Breast epithelium (tissue), 4 donors: Measurements from ENCODE around the gene RBBP9. TPM values are rescaled to one million over a fixed set of nuclear protein-coding genes. Genes with fewer than 3 reads are reported as not detected.

Experiments used
- DNase-seq, 2 donors: peaks; one replicate each; pipeline ENCODE4 v3.0.0-alpha.2; 2019; ENCODE audit warnings: low spot score in 2 of 2
- H3K27ac ChIP-seq, 2 donors: fragments of 200-600 bp; sonication (generic) in 1 of 2; one replicate each; pipeline ENCODE4 v1.5.1; 2016 to 2019; ENCODE audit warnings: mild to moderate bottlenecking in 1 of 2
- H3K27me3 ChIP-seq, 2 donors: fragments of 200-600 bp; sonication (generic) in 1 of 2; one replicate each; pipeline versions ENCODE4 v1.5.1 to v1.6.0; 2017 to 2019; ENCODE audit warnings: control low read depth in 1 of 2, mild to moderate bottlenecking in 1 of 2
- H3K36me3 ChIP-seq: fragments of 200-600 bp; one replicate; pipeline ENCODE4 v1.5.1; 2019
- H3K4me1 ChIP-seq, 2 donors: fragments of 200-600 bp; sonication (generic); one replicate each; pipeline ENCODE4 v1.5.1; 2016 to 2019; ENCODE audit warnings: control low read depth in 1 of 2
- H3K4me3 ChIP-seq, 3 donors: fragments of 200-600 bp; sonication (generic); 1 replicate in 2 of 3; 2 replicates in 1 of 3; pipeline ENCODE4 v1.5.1; 2016 to 2019; ENCODE audit warnings: mild to moderate bottlenecking in 3 of 3, moderate library complexity in 2 of 3
- H3K9me3 ChIP-seq, 2 donors: fragments of 200-600 bp; sonication (generic) in 1 of 2; one replicate each; pipeline ENCODE4 v1.5.1; 2016 to 2019; ENCODE audit warnings: control low read depth in 1 of 2
- POLR2A ChIP-seq: fragments of 450-650 bp; IDR thresholded peaks from one replicate; pipeline ENCODE4 v1.6.1; 2016; ENCODE audit warnings: antibody characterized with exemption, mild to moderate bottlenecking, moderate library complexity
- POLR2AphosphoS5 ChIP-seq, 3 donors: sonication (generic); formaldehyde crosslinking; IDR thresholded peaks; one replicate each; pipeline ENCODE4 v1.6.1; 2017; ENCODE audit warnings: antibody characterized with exemption in 3 of 3
- intact Hi-C: fragments of 100-400 bp; cut with DNase I; formaldehyde crosslinking; loops from one replicate; pipeline ENCODE4 v1.15.1; 2023; ENCODE audit warnings: low total_unique reads
- total RNA-seq, 3 donors: library from RNA; depleted of rRNA; stranded (reverse); fragments of >200 nt; gene quantifications; one replicate each; pipeline ENCODE4 v1.1.0, GENCODE V29; 2016
- TF ChIP-seq, protein P1 (sequence below), 3 donors: fragments of 450-650 bp; IDR thresholded peaks; one replicate each; pipeline ENCODE4 v1.5.1; 2016 to 2017; ENCODE audit warnings: antibody characterized with exemption in 3 of 3, mild to moderate bottlenecking in 3 of 3, moderate library complexity in 3 of 3

RBBP9 gene
- total RNA-seq, 3 donors from 2014 or later: 16.3 to 24.4 (median 17.7) TPM

DNA sequence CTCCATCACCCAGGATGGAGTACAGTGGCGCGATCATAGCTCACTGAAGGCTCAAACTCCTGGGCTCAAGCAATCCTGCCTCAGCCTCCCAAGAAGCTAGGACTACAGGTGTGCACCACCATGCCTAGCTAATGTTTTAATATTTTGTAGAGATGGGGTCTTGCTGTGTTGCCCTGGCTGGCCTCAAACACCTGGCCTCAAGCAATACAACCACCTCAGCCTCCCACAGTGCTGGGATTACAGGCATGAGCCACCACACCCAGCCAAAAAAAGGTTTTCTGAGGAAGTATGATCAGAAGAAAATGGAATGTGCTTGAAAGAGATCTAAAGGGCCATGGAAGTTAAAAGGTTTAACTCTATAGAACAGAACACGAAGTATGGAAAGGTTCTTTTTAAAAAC is 8.7 kb downstream of the RBBP9 start:
- intact Hi-C loops: no loop called here
- Histone ChIP-seq H3K9me3 (no peaks in the 10 kb centered on the region), H3K4me3 (no peak overlapping the region), H3K27me3 (no peaks in the 10 kb centered on the region), H3K36me3 (peaks cover 6% of the 10 kb centered on the region), H3K27ac (no peak overlapping the region), H3K4me1 (no peaks in the 10 kb centered on the region)
- DNase-seq: no peak
- no peak for TF ChIP-seq POLR2A
- no peak for TF ChIP-seq POLR2AphosphoS5 (IDR thresholded peaks at IDR 0.05)
- TF ChIP-seq, protein P1, sequence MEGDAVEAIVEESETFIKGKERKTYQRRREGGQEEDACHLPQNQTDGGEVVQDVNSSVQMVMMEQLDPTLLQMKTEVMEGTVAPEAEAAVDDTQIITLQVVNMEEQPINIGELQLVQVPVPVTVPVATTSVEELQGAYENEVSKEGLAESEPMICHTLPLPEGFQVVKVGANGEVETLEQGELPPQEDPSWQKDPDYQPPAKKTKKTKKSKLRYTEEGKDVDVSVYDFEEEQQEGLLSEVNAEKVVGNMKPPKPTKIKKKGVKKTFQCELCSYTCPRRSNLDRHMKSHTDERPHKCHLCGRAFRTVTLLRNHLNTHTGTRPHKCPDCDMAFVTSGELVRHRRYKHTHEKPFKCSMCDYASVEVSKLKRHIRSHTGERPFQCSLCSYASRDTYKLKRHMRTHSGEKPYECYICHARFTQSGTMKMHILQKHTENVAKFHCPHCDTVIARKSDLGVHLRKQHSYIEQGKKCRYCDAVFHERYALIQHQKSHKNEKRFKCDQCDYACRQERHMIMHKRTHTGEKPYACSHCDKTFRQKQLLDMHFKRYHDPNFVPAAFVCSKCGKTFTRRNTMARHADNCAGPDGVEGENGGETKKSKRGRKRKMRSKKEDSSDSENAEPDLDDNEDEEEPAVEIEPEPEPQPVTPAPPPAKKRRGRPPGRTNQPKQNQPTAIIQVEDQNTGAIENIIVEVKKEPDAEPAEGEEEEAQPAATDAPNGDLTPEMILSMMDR (IDR thresholded peaks at IDR 0.05): no peak

- intact Hi-C loops: no loop called here
- DNase-seq: no peak
- no peaks in the 10 kb centered on the region for H3K4me1 ChIP-seq
- no peaks in the 10 kb centered on the region for H3K36me3 ChIP-seq
- no peaks in the 10 kb centered on the region for H3K9me3 ChIP-seq
- no peaks in the 10 kb centered on the region for H3K27me3 ChIP-seq
- no peak overlapping the region for H3K4me3 ChIP-seq
- no peak overlapping the region for H3K27ac ChIP-seq
- TF ChIP-seq POLR2AphosphoS5 (IDR thresholded peaks at IDR 0.05) (no peak), POLR2A (no peak)
- TF ChIP-seq, protein P1 (IDR thresholded peaks at IDR 0.05): no peak
Measured at GRCh38 chr20:18481596-18481995, 15.4 kb downstream of the RBBP9 start.

DNA sequence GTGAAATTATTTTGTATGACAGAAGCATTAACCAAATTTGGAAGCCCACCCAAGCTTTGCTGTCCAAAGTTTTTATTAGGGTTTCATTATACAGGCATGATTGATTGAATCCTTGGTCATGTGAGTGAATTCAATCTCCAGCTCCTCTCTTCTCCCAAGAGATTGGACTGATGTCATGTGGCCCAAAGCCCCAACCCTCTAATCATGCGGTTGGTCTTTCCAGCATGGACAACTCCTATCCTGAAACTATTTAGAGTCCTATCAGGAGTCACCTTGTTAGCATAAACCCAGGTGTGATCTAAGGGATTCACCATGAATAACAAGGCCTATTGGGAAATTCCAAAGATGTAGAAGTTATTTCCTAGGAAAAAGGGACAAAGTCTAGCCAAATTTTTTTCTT is 19.2 kb downstream of the RBBP9 start:
- H3K27ac ChIP-seq: no peak overlapping the region
- intact Hi-C loops: no loop called here
- H3K27me3 ChIP-seq: no peaks in the 10 kb centered on the region
- H3K9me3 ChIP-seq: no peaks in the 10 kb centered on the region
- H3K36me3 ChIP-seq: no peaks in the 10 kb centered on the region
- no peak for TF ChIP-seq POLR2A
- TF ChIP-seq POLR2AphosphoS5 (IDR thresholded peaks at IDR 0.05): no peak
- TF ChIP-seq, protein P1 (IDR thresholded peaks at IDR 0.05): no peak
- no peaks in the 10 kb centered on the region for H3K4me1 ChIP-seq
- DNase-seq: no peak
- no peak overlapping the region for H3K4me3 ChIP-seq

- no peaks in the 10 kb centered on the region for H3K4me1 ChIP-seq
- no peak overlapping the region for H3K4me3 ChIP-seq
- DNase-seq: no peak
- TF ChIP-seq, protein P1 (IDR thresholded peaks at IDR 0.05): no peak
- TF ChIP-seq POLR2A: no peak
- no peak for TF ChIP-seq POLR2AphosphoS5 (IDR thresholded peaks at IDR 0.05)
- intact Hi-C loops: no loop called here
- H3K36me3 ChIP-seq: no peaks in the 10 kb centered on the region
- H3K27ac ChIP-seq: no peak overlapping the region
- no peaks in the 10 kb centered on the region for H3K27me3 ChIP-seq
- no peaks in the 10 kb centered on the region for H3K9me3 ChIP-seq
Measured at GRCh38 chr20:18477218-18477617, 19.8 kb downstream of the RBBP9 start.

DNA sequence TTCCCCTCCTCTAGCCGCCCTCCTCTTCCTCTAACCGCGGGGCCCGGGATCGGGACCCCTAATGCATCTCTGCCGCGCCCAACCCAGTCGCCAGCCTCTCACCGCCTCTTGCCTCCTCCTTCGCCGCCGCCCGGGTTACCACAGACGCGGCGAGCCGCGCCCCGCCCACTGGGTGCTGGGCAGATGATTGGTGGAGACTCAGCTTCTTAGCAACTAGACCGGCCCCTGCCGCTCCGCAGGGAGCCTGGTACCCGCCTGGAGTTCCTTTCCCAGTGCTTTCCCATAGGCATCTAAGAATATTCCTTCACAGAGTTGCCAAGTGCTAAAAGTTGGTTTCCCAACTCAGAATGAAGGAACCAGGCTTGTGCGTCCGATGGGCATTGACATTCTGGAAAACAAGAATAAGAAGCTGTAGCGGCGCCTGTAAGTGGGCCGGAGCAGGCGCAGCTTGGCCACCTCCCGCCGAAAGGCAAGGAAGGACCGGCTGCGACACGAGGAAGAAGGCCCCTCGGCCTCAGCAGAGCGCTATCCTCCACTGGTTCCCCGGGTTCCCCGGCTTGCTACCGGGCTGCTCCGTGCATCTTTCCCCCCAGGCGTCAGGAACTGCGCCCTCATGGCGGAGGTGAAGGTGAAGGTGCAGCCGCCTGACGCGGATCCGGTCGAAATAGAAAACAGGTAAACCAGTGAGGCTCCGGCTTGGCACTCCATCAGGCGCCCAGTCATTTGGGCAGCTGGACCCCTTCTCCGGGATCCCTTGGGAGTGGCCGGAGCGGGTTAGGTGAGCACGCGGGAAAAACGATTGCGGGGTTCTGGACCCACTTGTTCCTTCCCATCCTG is 29.9 kb downstream of the RBBP9 start, which contains the start of the genes DZANK1 and POLR3F:
DZANK1 (minus strand) TSS at position 137 of the 837 bp plus-strand sequence. CDS start 1,672 bp downstream, outside the sequence.
POLR3F (plus strand) TSS at position 497 of the 837 bp plus-strand sequence; CDS start at position 614, 117 bp downstream.
- peaks cover 0 to 4% of the 10 kb centered on the region in 2 donors for H3K4me1 ChIP-seq
- peak; percentile 93 to 94 for DNase-seq
- no peaks in the 10 kb centered on the region for H3K9me3 ChIP-seq
- H3K4me3 ChIP-seq: peak within 1 kb of the TSS; percentile 83 to 93 (median 89)
- no peaks in the 10 kb centered on the region for H3K27me3 ChIP-seq
- TF ChIP-seq POLR2AphosphoS5 (IDR thresholded peaks at IDR 0.05) (peak; percentile 80 to 96 (median 87)), POLR2A (no peak)
- TF ChIP-seq, protein P1 (IDR thresholded peaks at IDR 0.05): peak in 1 of 3 donors; percentile 14
- H3K36me3 ChIP-seq: no peaks in the 10 kb centered on the region
- peak within 1 kb of the TSS; percentile 88 to 89 for H3K27ac ChIP-seq
- intact Hi-C loops: no loop called here
